NT2/D1 (cell line): ENCODE results near the gene ZBTB1.

Experiments
- DNase-seq: peaks from one replicate; pipeline ENCODE4 v3.0.0-alpha.2; 2011; ENCODE audit warnings: low read depth, low spot score
- H3K27me3 ChIP-seq: 2 replicates; pipeline ENCODE4 v1.6.0; 2011; ENCODE audit warnings: mild to moderate bottlenecking; ENCODE audit not compliant: insufficient read length, insufficient read depth
- H3K36me3 ChIP-seq: 2 replicates; pipeline ENCODE4 v1.6.1; 2011; ENCODE audit warnings: mild to moderate bottlenecking, low read length, mixed read lengths; ENCODE audit not compliant: insufficient read depth, insufficient read length
- H3K4me1 ChIP-seq: 2 replicates; pipeline ENCODE4 v1.5.1; 2011; ENCODE audit not compliant: insufficient read depth, insufficient read length
- H3K4me3 ChIP-seq: 2 replicates; pipeline ENCODE4 v1.5.1; 2011; ENCODE audit warnings: low read depth; ENCODE audit not compliant: insufficient read length
- H3K9ac ChIP-seq: 2 replicates; pipeline ENCODE4 v1.6.0; 2011; ENCODE audit warnings: low read depth; ENCODE audit not compliant: insufficient read length
- H3K9me3 ChIP-seq: 2 replicates; pipeline ENCODE4 v1.5.1; 2011; ENCODE audit warnings: mild to moderate bottlenecking, low read length; ENCODE audit not compliant: insufficient read depth
- SUZ12 ChIP-seq: IDR thresholded peaks from 2 replicates; pipeline ENCODE4 v1.6.1; 2011; ENCODE audit not compliant: insufficient read length, insufficient read depth; ENCODE audit errors: extremely low read depth
- YY1 ChIP-seq: IDR thresholded peaks from 2 replicates; pipeline ENCODE4 v1.6.1; 2011; ENCODE audit not compliant: insufficient read length, insufficient read depth
- ZNF274 ChIP-seq: IDR thresholded peaks from 2 replicates; pipeline ENCODE4 v1.6.1; 2011; ENCODE audit warnings: mild to moderate bottlenecking, low read depth, low read length

The ZBTB1 gene

DNA sequence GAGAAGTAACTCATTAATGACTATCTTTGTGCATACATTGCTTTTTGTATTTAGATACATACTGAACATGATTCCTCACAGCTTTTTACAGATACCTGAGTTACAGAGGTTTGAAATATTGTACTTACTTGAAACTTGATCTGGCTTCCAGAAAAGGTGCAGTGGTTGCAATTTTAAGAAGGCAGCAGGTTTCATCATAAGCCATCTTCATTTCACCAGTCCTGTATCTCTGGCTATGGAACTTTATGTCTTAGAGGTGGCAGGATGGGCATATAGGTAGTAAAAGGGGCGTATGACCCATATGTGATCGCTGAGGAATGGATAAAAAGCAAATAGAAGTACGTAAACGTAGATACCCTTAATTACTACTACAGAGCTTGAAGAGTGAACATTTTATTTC, 13.7 kb downstream of the ZBTB1 start:
- Histone ChIP-seq H3K36me3 (peaks cover 21% of the 10 kb centered on the region), H3K4me3 (no peak overlapping the region), H3K4me1 (no peaks in the 10 kb centered on the region), H3K9ac (no peak overlapping the region), H3K9me3 (no peaks in the 10 kb centered on the region), H3K27me3 (no peaks in the 10 kb centered on the region)
- TF ChIP-seq YY1 (no peak), SUZ12 (no peak), ZNF274 (no peak)
- DNase-seq, result no peak

- Histone ChIP-seq H3K27me3 (no peaks in the 10 kb centered on the region), H3K4me3 (no peak overlapping the region), H3K4me1 (no peaks in the 10 kb centered on the region), H3K9ac (no peak overlapping the region), H3K36me3 (peaks cover 24% of the 10 kb centered on the region), H3K9me3 (no peaks in the 10 kb centered on the region)
- TF ChIP-seq SUZ12 (no peak), ZNF274 (no peak), YY1 (no peak)
- DNase-seq, result no peak
Observed at GRCh38 chr14:64520699-64521098, 16.1 kb downstream of the ZBTB1 start.

- Histone ChIP-seq H3K9me3 (no peaks in the 10 kb centered on the region), H3K36me3 (peaks cover 24% of the 10 kb centered on the region), H3K4me3 (no peak overlapping the region), H3K27me3 (no peaks in the 10 kb centered on the region), H3K9ac (no peak overlapping the region), H3K4me1 (no peaks in the 10 kb centered on the region)
- no peak for DNase-seq
- TF ChIP-seq YY1 (no peak), ZNF274 (no peak), SUZ12 (no peak)
Observed at GRCh38 chr14:64522591-64523355, 18.2 kb downstream of the ZBTB1 start.

- Histone ChIP-seq H3K4me3 (no peak overlapping the region), H3K27me3 (no peaks in the 10 kb centered on the region), H3K36me3 (peaks cover 24% of the 10 kb centered on the region), H3K9ac (no peak overlapping the region), H3K4me1 (no peaks in the 10 kb centered on the region), H3K9me3 (no peaks in the 10 kb centered on the region)
- no peak for TF ChIP-seq YY1
- TF ChIP-seq SUZ12, result no peak
- no peak for TF ChIP-seq ZNF274
- DNase-seq, result no peak
Observed at GRCh38 chr14:64525354-64525753, 20.8 kb downstream of the ZBTB1 start.

DNA sequence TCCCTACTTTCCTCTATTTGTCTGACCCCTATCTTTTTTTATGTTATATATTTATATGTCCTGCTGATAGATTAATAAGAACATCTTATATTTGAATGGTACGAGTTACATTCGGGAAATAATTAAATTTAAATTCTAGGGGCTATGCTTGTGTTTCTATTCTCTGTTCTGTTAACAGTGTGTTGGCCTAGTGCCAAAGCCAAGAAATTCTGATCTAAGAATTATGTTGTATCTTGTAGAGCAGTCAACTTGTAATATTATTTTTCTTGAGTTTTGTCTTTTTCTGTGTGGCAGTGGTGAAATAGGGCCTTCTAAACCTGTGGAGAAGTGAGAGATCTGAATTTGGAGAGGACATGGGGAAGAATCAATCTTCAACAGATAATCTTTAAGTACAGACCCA, 27.0 kb downstream of the ZBTB1 start:
- Histone ChIP-seq H3K4me1 (no peaks in the 10 kb centered on the region), H3K9ac (no peak overlapping the region), H3K9me3 (0 out of 2 replicates have a peak, but pooled peaks cover 4% of the 10 kb centered on the region), H3K4me3 (no peak overlapping the region), H3K27me3 (no peaks in the 10 kb centered on the region), H3K36me3 (no peaks in the 10 kb centered on the region)
- TF ChIP-seq ZNF274 (no peak), SUZ12 (no peak), YY1 (no peak)
- no peak for DNase-seq

DNA sequence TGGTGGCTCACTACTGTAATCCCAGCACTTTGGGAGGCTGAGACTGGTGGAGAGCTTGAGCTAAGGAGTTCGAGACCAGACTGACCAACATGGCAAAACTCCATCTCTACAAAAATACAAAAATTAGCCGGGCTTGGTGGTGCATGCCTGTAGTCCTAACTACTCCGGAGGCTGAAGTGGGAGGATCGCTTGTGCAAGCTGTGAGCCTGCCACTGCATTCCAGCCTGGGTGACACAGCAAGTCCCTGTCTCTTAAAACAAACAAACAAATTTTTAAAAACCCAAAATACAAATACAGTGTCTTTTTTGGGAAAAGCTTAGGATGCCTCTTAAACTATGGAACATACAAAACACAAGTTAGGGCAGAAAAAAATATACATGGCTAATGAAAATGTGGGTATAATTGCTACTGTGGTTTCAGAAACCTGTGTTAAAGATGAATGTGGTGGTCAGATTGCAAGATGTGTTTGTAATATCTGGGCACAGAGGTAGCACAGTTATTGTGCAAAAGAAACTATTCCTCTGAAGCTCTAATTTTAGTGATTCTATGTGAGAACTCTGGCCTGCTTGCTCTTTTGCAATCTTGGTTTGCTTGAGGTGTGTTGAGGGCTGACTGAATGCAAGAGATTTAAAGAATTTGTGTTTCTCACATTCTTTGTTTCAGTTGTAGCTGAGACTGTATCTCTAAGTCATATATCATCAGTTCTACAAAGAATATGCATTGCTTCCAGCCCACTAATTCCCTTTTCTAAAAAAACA, 32.1 kb downstream of the ZBTB1 start:
- no peak overlapping the region for H3K9ac ChIP-seq
- DNase-seq, result no peak

More for the DNA sequence above, 32.1 kb downstream of the ZBTB1 start:
- H3K27me3 ChIP-seq, result no peaks in the 10 kb centered on the region
- H3K4me1 ChIP-seq, result peaks cover 2% of the 10 kb centered on the region
- no peak overlapping the region for H3K4me3 ChIP-seq
- TF ChIP-seq ZNF274 (no peak), YY1 (no peak), SUZ12 (no peak)
- peaks cover 16% of the 10 kb centered on the region; the same call in 1 of the 2 replicates for H3K9me3 ChIP-seq
- no peaks in the 10 kb centered on the region for H3K36me3 ChIP-seq
